HepG2 (cell line): ENCODE results near the gene C16orf87. TPM values are rescaled to one million over a fixed set of nuclear protein-coding genes. Genes with fewer than 3 reads are reported as not detected.

Source experiments
- ASH2L ChIP-seq: fragments of 300-600, 200-600 bp; sonication (generic); IDR thresholded peaks from 2 replicates; pipeline ENCODE4 v1.7.0; 2017; ENCODE audit warnings: low read depth, mild to moderate bottlenecking, moderate library complexity, mixed read lengths, low read length; ENCODE audit not compliant: insufficient read length
- CBX1 ChIP-seq: IDR thresholded peaks from one replicate; pipeline ENCODE4 v1.6.1; 2016; ENCODE audit warnings: antibody characterized with exemption, low read depth
- ELF4 ChIP-seq: sonication (generic); formaldehyde crosslinking; IDR thresholded peaks from 2 replicates; pipeline ENCODE4 v1.5.0; 2020; ENCODE audit warnings: missing genetic modification reagents, mild to moderate bottlenecking, moderate library complexity, borderline replicate concordance
- HDAC1 ChIP-seq: sonication (generic); formaldehyde crosslinking; IDR thresholded peaks from 2 replicates; pipeline ENCODE4 v1.5.1; 2020; ENCODE audit warnings: mild to moderate bottlenecking, missing genetic modification reagents
- HDAC2 ChIP-seq: sonication (generic); formaldehyde crosslinking; IDR thresholded peaks from 2 replicates; pipeline ENCODE4 v1.4.0; 2020; ENCODE audit warnings: missing genetic modification reagents
- IRF2 ChIP-seq: IDR thresholded peaks from 2 replicates; pipeline ENCODE4 v1.6.1; 2018; ENCODE audit warnings: missing genetic modification reagents, missing compliant biosample characterization
- MATR3 ChIP-seq: sonication (generic); formaldehyde crosslinking; IDR thresholded peaks from 2 replicates; pipeline ENCODE4 v1.4.0; 2020; ENCODE audit warnings: missing genetic modification reagents
- MIER3 ChIP-seq: IDR thresholded peaks from 2 replicates; pipeline ENCODE4 v1.6.1; 2016; ENCODE audit warnings: missing compliant biosample characterization, borderline replicate concordance
- NBN ChIP-seq: fragments of 450-650 bp; conservative IDR thresholded peaks from 2 replicates; pipeline ENCODE4 v1.6.1; 2017
- PHF8 ChIP-seq: sonication (generic); formaldehyde crosslinking; IDR thresholded peaks from 2 replicates; pipeline ENCODE4 v1.5.0; 2020; ENCODE audit warnings: missing genetic modification reagents
- PLRG1 ChIP-seq: fragments of 450-650 bp; conservative IDR thresholded peaks from 2 replicates; pipeline ENCODE4 v1.6.1; 2016
- RXRA ChIP-seq: sonication (generic); formaldehyde crosslinking; IDR thresholded peaks from 2 replicates; pipeline ENCODE4 v1.5.1; 2020; ENCODE audit warnings: missing genetic modification reagents
- SALL2 ChIP-seq: sonication (generic); formaldehyde crosslinking; IDR thresholded peaks from 2 replicates; pipeline ENCODE4 v1.8.1; 2023; ENCODE audit warnings: mild to moderate bottlenecking, missing genetic modification reagents, inconsistent platforms
- SNAPC2 ChIP-seq: sonication (generic); formaldehyde crosslinking; IDR thresholded peaks from 2 replicates; pipeline ENCODE4 v1.8.1; 2022; ENCODE audit warnings: mild to moderate bottlenecking, missing genetic modification reagents
- TMF1 ChIP-seq: sonication (generic); formaldehyde crosslinking; IDR thresholded peaks from 2 replicates; pipeline ENCODE4 v1.8.1; 2022; ENCODE audit warnings: low read depth, missing genetic modification reagents
- ZNF124 ChIP-seq: sonication (generic); formaldehyde crosslinking; IDR thresholded peaks from 2 replicates; pipeline ENCODE4 v1.4.0; 2020; ENCODE audit warnings: missing genetic modification reagents
- ZNF253 ChIP-seq: sonication (generic); formaldehyde crosslinking; IDR thresholded peaks from 2 replicates; pipeline ENCODE4 v1.8.0; 2022; ENCODE audit warnings: mild to moderate bottlenecking, missing genetic modification reagents, borderline replicate concordance
- ZNF660 ChIP-seq: sonication (generic); formaldehyde crosslinking; IDR thresholded peaks from 2 replicates; pipeline ENCODE4 v1.5.1; 2020; ENCODE audit warnings: mild to moderate bottlenecking, low read depth, missing genetic modification reagents, borderline replicate concordance
- ZNF678 ChIP-seq: sonication (generic); formaldehyde crosslinking; IDR thresholded peaks from 2 replicates; pipeline ENCODE4 v1.4.0; 2020; ENCODE audit warnings: mild to moderate bottlenecking, missing genetic modification reagents
- ZNF773 ChIP-seq: sonication (generic); formaldehyde crosslinking; IDR thresholded peaks from 2 replicates; pipeline ENCODE4 v1.4.0; 2020; ENCODE audit warnings: missing genetic modification reagents, borderline replicate concordance
- ZNF788 ChIP-seq: sonication (generic); formaldehyde crosslinking; IDR thresholded peaks from 2 replicates; pipeline ENCODE4 v1.5.0; 2020; ENCODE audit warnings: mild to moderate bottlenecking, missing genetic modification reagents, borderline replicate concordance
- ZNF83 ChIP-seq: sonication (generic); formaldehyde crosslinking; IDR thresholded peaks from 2 replicates; pipeline ENCODE4 v1.4.0; 2020; ENCODE audit warnings: missing genetic modification reagents, mild to moderate bottlenecking, borderline replicate concordance
- polyA plus RNA-seq, 8 experiments: library from polyadenylated mRNA; depleted of rRNA in 3 of 8; stranded (reverse) in 7 of 8; unstranded in 1 of 8; fragments of >200 nt; fragmentation: Illumina TruSeq in 4 of 8; extraction: Trizol in 4 of 8; gene quantifications; 2 replicates each; pipeline versions ENCODE4 v1.2.1 to v1.2.3, GENCODE V29; 2011 to 2016; ENCODE audit warnings: low read depth in 4 of 8, missing spikeins in 1 of 8, mixed read lengths in 1 of 8; ENCODE audit not compliant: insufficient read depth in 1 of 8
- total RNA-seq, 5 experiments: library from RNA; depleted of rRNA; stranded (reverse); fragments of >200 nt; fragmentation: Illumina TruSeq; extraction: Trizol; gene quantifications; 2 replicates each; pipeline ENCODE4 v1.2.3, GENCODE V29; 2016; ENCODE audit warnings: low read depth in 1 of 5
- TF ChIP-seq, protein P1 (sequence below): sonication (generic); formaldehyde crosslinking; IDR thresholded peaks from 2 replicates; pipeline ENCODE4 v1.4.0; 2020; ENCODE audit warnings: mild to moderate bottlenecking, low read depth, missing genetic modification reagents
- TF ChIP-seq, protein P2 (sequence below): sonication (generic); formaldehyde crosslinking; IDR thresholded peaks from 2 replicates; pipeline ENCODE4 v1.4.0; 2020; ENCODE audit warnings: missing genetic modification reagents
- TF ChIP-seq, protein P3 (sequence below): sonication (generic); formaldehyde crosslinking; IDR thresholded peaks from 2 replicates; pipeline ENCODE4 v1.8.0; 2022; ENCODE audit warnings: missing genetic modification reagents, mild to moderate bottlenecking, inconsistent platforms, borderline replicate concordance
- TF ChIP-seq, protein P4 (sequence below): sonication (generic); formaldehyde crosslinking; IDR thresholded peaks from 2 replicates; pipeline ENCODE4 v1.5.0; 2020; ENCODE audit warnings: missing genetic modification reagents, mild to moderate bottlenecking, borderline replicate concordance

Gene C16orf87
- total and polyA plus RNA-seq, 2 of the 13 experiments (the other 11 are each of a cell fraction or from before 2014, with no cell fraction given), result 8.6 to 19.5 TPM

DNA sequence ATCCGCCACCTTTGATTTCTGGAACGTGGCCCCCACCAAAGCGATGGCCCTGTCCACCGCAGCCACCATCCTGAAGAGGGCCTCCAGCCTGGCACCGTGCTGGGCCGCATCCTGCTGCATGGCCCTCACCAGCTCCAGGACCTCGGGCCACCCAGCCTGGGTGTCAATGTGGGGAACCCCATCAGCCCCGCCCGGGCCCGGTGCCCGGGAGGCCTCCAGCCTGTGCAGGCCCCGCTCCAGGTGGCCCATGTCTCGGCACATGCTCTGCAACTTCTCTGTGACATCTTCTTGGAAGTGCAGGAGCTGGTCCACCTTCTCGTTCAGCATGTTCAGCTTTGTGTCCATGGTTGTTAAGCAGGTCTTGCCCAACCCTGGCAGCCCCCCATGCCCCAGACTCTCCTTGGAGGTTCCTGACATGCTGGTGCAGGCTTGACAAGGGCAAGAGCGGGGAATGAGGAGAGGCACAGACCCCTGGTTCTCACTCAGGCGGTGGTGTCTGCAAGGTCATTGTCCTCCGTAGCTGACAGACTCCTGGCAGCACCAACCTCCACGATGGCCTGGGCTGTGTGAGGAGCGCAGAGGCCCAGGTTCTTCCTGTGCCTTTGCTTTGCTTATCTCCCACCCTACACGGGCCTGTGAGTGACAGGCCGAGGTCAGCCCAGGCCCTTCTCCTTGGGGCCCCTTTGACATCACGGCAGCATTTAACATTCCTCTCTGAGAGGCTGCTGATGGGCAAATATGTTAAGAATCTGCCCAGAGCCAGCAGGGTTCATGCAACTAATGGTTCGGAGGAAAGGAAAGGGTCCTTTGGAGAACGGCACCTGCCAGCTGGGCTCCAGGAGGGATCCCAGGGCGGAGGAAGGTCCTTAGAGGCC lies 83.0 kb downstream of the C16orf87 start, which contains the start of gene MYLK3 (continued):
- TF ChIP-seq ZNF660 (CRISPR knock-in tag) (peak; percentile 48; the same call in 1 of the 2 replicates), MIER3 (no peak), NBN (no peak), IRF2 (CRISPR knock-in tag) (no peak), PLRG1 (no peak), ZNF253 (CRISPR knock-in tag) (no peak), ZNF83 (CRISPR knock-in tag) (no peak), ZNF124 (CRISPR knock-in tag) (no peak), ZNF773 (CRISPR knock-in tag) (no peak), SNAPC2 (CRISPR knock-in tag) (no peak), ASH2L (peak; percentile 49), SALL2 (CRISPR knock-in tag) (no peak; the same call in 1 of the 2 replicates), ZNF788 (CRISPR knock-in tag) (no peak), MATR3 (CRISPR knock-in tag) (no peak), CBX1 (no peak), HDAC1 (CRISPR knock-in tag) (peak; percentile 41; the same call in 1 of the 2 replicates), HDAC2 (CRISPR knock-in tag) (0 out of 2 replicates have a peak, but pooled peaks have one; percentile 4), PHF8 (CRISPR knock-in tag) (peak; percentile 48; the same call in 1 of the 2 replicates), TMF1 (CRISPR knock-in tag) (no peak), ELF4 (CRISPR knock-in tag) (no peak), RXRA (CRISPR knock-in tag) (peak; percentile 88), ZNF678 (0 out of 2 replicates have a peak, but pooled peaks have one; percentile 43)
- TF ChIP-seq, protein P1, sequence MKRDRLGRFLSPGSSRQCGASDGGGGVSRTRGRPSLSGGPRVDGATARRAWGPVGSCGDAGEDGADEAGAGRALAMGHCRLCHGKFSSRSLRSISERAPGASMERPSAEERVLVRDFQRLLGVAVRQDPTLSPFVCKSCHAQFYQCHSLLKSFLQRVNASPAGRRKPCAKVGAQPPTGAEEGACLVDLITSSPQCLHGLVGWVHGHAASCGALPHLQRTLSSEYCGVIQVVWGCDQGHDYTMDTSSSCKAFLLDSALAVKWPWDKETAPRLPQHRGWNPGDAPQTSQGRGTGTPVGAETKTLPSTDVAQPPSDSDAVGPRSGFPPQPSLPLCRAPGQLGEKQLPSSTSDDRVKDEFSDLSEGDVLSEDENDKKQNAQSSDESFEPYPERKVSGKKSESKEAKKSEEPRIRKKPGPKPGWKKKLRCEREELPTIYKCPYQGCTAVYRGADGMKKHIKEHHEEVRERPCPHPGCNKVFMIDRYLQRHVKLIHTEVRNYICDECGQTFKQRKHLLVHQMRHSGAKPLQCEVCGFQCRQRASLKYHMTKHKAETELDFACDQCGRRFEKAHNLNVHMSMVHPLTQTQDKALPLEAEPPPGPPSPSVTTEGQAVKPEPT (CRISPR knock-in tag), result 0 out of 2 replicates have a peak, but pooled peaks have one; percentile 45
- TF ChIP-seq, protein P2, sequence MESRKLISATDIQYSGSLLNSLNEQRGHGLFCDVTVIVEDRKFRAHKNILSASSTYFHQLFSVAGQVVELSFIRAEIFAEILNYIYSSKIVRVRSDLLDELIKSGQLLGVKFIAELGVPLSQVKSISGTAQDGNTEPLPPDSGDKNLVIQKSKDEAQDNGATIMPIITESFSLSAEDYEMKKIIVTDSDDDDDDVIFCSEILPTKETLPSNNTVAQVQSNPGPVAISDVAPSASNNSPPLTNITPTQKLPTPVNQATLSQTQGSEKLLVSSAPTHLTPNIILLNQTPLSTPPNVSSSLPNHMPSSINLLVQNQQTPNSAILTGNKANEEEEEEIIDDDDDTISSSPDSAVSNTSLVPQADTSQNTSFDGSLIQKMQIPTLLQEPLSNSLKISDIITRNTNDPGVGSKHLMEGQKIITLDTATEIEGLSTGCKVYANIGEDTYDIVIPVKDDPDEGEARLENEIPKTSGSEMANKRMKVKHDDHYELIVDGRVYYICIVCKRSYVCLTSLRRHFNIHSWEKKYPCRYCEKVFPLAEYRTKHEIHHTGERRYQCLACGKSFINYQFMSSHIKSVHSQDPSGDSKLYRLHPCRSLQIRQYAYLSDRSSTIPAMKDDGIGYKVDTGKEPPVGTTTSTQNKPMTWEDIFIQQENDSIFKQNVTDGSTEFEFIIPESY (CRISPR knock-in tag), result no peak
- TF ChIP-seq, protein P3, sequence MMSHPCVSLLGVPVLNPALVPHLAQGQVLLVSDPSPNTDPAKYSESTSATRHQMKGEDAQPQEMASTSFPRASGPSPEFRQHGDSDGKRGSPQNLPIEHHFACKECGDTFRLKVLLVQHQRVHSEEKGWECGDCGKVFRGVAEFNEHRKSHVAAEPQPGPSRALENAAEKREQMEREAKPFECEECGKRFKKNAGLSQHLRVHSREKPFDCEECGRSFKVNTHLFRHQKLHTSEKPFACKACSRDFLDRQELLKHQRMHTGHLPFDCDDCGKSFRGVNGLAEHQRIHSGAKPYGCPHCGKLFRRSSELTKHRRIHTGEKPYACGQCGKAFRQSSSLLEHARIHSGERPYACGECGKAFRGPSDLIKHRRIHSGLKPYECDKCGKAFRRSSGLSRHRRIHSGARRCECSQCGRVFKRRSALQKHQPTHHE (CRISPR knock-in tag), result no peak
- TF ChIP-seq, protein P4, sequence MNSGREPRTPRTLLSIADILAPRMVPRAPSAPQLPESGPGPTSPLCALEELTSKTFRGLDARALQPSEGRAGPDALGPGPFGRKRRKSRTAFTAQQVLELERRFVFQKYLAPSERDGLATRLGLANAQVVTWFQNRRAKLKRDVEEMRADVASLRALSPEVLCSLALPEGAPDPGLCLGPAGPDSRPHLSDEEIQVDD, result no peak
